Activated naive CD8-positive, alpha-beta T cell treated with anti-CD3 and anti-CD28 coated beads for 36 hours (primary cell): ENCODE results near the gene CACNA2D1. TPM values are rescaled to one million over a fixed set of nuclear protein-coding genes. Genes with fewer than 3 reads are reported as not detected.
A peak's percentile ranks its signal among the peaks of the same experiment; 100 is the strongest.

ENCODE experiments used
- DNase-seq: peaks from one replicate; pipeline ENCODE4 v3.0.0; 2021
- H3K27ac Mint-ChIP-seq: one replicate; pipeline ENCODE4 v1.8.0; 2022; ENCODE audit warnings: mild to moderate bottlenecking, moderate library complexity, mixed read lengths
- H3K27me3 Mint-ChIP-seq: one replicate; pipeline ENCODE4 v1.8.0; 2022; ENCODE audit warnings: mild to moderate bottlenecking, mixed read lengths
- H3K36me3 Mint-ChIP-seq: one replicate; pipeline ENCODE4 v1.8.0; 2021; ENCODE audit warnings: mild to moderate bottlenecking, mixed read lengths
- H3K4me1 Mint-ChIP-seq: one replicate; pipeline ENCODE4 v1.8.0; 2021; ENCODE audit warnings: mixed read lengths
- H3K4me3 Mint-ChIP-seq: one replicate; pipeline ENCODE4 v1.8.0; 2022; ENCODE audit warnings: mild to moderate bottlenecking, moderate library complexity, mixed read lengths
- H3K9me3 Mint-ChIP-seq: one replicate; pipeline ENCODE4 v1.8.0; 2022; ENCODE audit warnings: mixed read lengths
- total RNA-seq, 2 experiments: library from RNA; stranded (reverse); gene quantifications; one replicate each; pipeline ENCODE4 v1.2.3, GENCODE V29; 2021

Gene CACNA2D1
- total RNA-seq = not detected

- Mint-ChIP-seq H3K36me3 (no peaks in the 10 kb centered on the region), H3K4me3 (peak within 1 kb of the TSS; percentile 47), H3K9me3 (no peaks in the 10 kb centered on the region), H3K27ac (no peak within 1 kb of the TSS), H3K4me1 (peaks cover 4% of the 10 kb centered on the region), H3K27me3 (peaks cover 44% of the 10 kb centered on the region)
- peak; percentile 16 for DNase-seq
Observed at GRCh38 chr7:82443547-82444219, at the start of gene CACNA2D1. Gene CACNA2D1 (minus strand): TSS chr7:82443777.

DNA sequence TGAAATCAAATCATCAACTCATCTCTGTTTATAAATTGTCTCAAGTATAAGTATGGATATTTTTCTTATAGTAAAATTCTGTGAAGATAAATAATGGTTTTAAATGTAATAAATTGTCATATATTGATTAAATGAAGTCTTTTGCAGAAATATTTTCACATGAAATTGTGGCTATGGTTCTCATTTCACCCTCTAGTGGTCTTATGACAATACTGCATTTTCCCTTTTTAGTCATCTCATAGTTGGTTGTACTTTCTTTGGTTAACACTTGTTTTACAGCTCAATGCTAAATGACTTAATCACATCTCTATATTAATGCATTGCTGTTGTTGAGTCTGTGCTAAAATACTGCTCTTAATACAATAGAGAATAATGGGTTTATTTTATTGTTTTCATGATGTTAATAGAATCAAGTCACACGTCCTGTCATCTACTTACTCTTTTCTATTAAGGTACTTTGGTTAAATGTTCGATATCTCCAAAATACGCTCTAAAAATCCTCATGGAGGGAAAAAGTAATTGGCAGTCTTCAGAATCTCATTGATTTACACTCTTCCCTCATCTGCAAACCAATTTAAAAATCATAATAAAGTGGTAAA, 38.0 kb upstream of the CACNA2D1 start:
- Mint-ChIP-seq H3K36me3 (no peaks in the 10 kb centered on the region), H3K4me3 (no peak overlapping the region), H3K9me3 (no peaks in the 10 kb centered on the region), H3K4me1 (no peaks in the 10 kb centered on the region), H3K27ac (no peak overlapping the region), H3K27me3 (peaks cover 2% of the 10 kb centered on the region)
- no peak for DNase-seq

DNA sequence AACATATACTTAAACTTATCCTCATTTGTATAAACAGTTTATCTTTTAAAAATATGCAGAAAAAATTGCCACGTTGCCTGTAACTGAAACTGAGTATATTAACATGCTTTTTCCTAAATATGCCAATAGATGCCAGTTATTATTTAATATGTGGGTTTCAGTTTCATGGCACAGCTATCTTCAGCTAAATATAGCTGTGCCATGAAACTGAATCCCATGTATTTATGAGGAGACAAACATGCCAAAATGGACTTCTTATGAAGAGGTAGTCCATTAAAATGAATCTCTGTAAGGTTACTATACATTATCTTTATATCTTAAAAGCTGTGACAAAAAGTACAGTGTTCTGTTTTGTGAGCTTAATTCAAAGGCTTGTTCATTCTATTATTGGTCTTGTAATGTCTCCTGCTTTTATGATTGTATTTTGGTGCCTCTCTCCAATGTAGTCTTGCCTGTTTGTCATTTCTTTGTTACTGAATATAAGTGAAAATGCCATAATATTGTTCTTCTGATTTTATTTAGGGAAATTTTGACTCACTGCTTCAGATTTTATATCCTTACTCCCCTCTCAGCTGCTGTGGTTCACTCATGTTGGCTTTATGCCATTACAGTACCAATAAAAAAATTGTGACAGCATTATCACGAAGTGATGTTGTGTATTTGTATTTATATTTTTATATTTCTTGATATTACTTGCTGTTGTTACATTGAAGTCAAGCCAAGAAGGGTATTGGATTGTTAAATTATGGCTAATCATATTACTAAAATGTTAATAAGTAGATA, 34.3 kb upstream of the CACNA2D1 start:
- H3K9me3 Mint-ChIP-seq = no peaks in the 10 kb centered on the region
- no peaks in the 10 kb centered on the region for H3K36me3 Mint-ChIP-seq
- H3K27ac Mint-ChIP-seq = no peak overlapping the region
- H3K4me3 Mint-ChIP-seq = no peak overlapping the region
- DNase-seq = no peak
- H3K27me3 Mint-ChIP-seq = no peaks in the 10 kb centered on the region
- H3K4me1 Mint-ChIP-seq = no peaks in the 10 kb centered on the region

- DNase-seq = no peak
- no peaks in the 10 kb centered on the region for H3K9me3 Mint-ChIP-seq
- H3K27me3 Mint-ChIP-seq = peaks cover 3% of the 10 kb centered on the region
- no peak overlapping the region for H3K4me3 Mint-ChIP-seq
- no peak overlapping the region for H3K27ac Mint-ChIP-seq
- no peaks in the 10 kb centered on the region for H3K36me3 Mint-ChIP-seq
- H3K4me1 Mint-ChIP-seq = no peaks in the 10 kb centered on the region
Observed at GRCh38 chr7:82472966-82473365, 29.4 kb upstream of the CACNA2D1 start.

- no peaks in the 10 kb centered on the region for H3K4me1 Mint-ChIP-seq
Observed at GRCh38 chr7:82471351-82472020, 27.9 kb upstream of the CACNA2D1 start.

DNA sequence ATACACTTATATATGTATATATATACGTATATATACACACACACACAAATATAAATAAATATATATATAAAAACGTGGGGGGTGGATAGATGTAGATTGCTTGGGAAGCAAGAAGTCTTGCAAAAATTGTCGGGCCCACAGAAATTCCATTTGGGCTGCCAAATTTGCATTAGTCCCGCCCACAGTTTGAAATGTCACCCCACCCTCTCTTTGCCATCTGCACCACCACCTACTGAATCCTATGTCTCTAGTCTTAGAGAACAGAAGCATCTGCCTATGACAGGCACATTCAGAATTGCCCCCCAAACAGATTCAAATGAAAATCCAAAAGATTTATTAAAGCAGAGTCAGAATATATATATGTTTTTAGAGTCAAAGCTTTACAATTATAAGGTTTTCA, 25.6 kb upstream of the CACNA2D1 start:
- DNase-seq = no peak
- H3K9me3 Mint-ChIP-seq = no peaks in the 10 kb centered on the region
- no peaks in the 10 kb centered on the region for H3K4me1 Mint-ChIP-seq
- no peaks in the 10 kb centered on the region for H3K36me3 Mint-ChIP-seq
- no peak overlapping the region for H3K27ac Mint-ChIP-seq
- peaks cover 3% of the 10 kb centered on the region for H3K27me3 Mint-ChIP-seq
- no peak overlapping the region for H3K4me3 Mint-ChIP-seq

More at GRCh38 chr7:82471351-82472020, 27.9 kb upstream of the CACNA2D1 start:
- DNase-seq = no peak
- no peak overlapping the region for H3K4me3 Mint-ChIP-seq
- no peaks in the 10 kb centered on the region for H3K9me3 Mint-ChIP-seq
- peaks cover 3% of the 10 kb centered on the region for H3K27me3 Mint-ChIP-seq
- no peak overlapping the region for H3K27ac Mint-ChIP-seq
- H3K36me3 Mint-ChIP-seq = no peaks in the 10 kb centered on the region

DNA sequence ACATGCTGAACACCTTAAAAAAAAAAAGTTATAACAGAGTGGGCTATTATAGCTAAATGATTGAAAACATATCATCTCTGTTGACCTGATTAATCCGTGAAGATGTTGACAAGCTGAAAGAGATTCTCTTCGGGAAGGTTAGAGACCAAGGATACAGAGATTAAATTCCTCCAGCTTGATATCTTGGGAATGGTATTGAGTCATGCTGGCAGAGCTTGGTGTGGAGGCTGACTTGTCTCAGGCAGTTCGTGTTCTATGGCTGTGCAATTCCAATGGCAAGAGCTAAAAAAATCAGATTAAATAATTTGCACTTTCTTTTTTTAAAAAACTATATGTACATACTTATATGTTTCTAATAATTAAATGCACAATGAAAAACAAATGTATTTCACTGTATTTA, 24.9 kb upstream of the CACNA2D1 start:
- no peak overlapping the region for H3K27ac Mint-ChIP-seq
- no peak overlapping the region for H3K4me3 Mint-ChIP-seq
- H3K4me1 Mint-ChIP-seq = no peaks in the 10 kb centered on the region
- DNase-seq = no peak
- H3K9me3 Mint-ChIP-seq = no peaks in the 10 kb centered on the region
- peaks cover 3% of the 10 kb centered on the region for H3K27me3 Mint-ChIP-seq
- H3K36me3 Mint-ChIP-seq = no peaks in the 10 kb centered on the region

GRCh38 chr7:82467020-82467419, 23.4 kb upstream of the CACNA2D1 start:
- no peaks in the 10 kb centered on the region for H3K9me3 Mint-ChIP-seq

GRCh38 chr7:82464372-82464771, 20.8 kb upstream of the CACNA2D1 start:
- H3K27ac Mint-ChIP-seq = no peak overlapping the region
- H3K36me3 Mint-ChIP-seq = no peaks in the 10 kb centered on the region
- H3K9me3 Mint-ChIP-seq = no peaks in the 10 kb centered on the region
- H3K4me1 Mint-ChIP-seq = no peaks in the 10 kb centered on the region
- DNase-seq = no peak
- H3K27me3 Mint-ChIP-seq = peaks cover 3% of the 10 kb centered on the region
- H3K4me3 Mint-ChIP-seq = no peak overlapping the region

More at GRCh38 chr7:82467020-82467419, 23.4 kb upstream of the CACNA2D1 start:
- no peaks in the 10 kb centered on the region for H3K4me1 Mint-ChIP-seq
- H3K27me3 Mint-ChIP-seq = peaks cover 3% of the 10 kb centered on the region
- no peak overlapping the region for H3K27ac Mint-ChIP-seq
- no peak overlapping the region for H3K4me3 Mint-ChIP-seq
- H3K36me3 Mint-ChIP-seq = no peaks in the 10 kb centered on the region
- no peak for DNase-seq

- Mint-ChIP-seq H3K36me3 (no peaks in the 10 kb centered on the region), H3K4me1 (no peaks in the 10 kb centered on the region), H3K27me3 (peaks cover 15% of the 10 kb centered on the region), H3K4me3 (no peak overlapping the region), H3K9me3 (no peaks in the 10 kb centered on the region), H3K27ac (no peak overlapping the region)
- DNase-seq = no peak
Observed at GRCh38 chr7:82455295-82455694, 11.7 kb upstream of the CACNA2D1 start.

DNA sequence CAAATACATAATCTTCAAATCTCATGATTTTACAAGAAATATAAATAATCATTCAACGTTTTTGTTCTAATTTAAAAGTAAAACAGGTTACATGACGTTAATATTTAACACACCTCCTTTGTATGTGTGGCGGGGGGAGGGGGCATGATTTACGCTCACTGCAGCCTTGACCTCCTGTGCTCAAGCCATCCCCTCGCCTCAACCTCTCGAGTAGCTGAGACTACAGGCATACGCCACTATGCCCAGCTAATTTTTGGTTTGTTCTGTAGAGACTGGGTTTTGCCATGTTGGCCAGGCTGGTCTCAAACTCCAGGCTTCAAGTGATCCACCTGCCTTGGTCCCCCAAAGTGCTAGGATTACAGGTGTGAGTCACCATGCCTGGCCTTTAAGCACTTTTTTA, 7.2 kb upstream of the CACNA2D1 start:
- Mint-ChIP-seq H3K27me3 (peaks cover 19% of the 10 kb centered on the region), H3K36me3 (no peaks in the 10 kb centered on the region), H3K4me1 (no peaks in the 10 kb centered on the region), H3K9me3 (no peaks in the 10 kb centered on the region), H3K27ac (no peak overlapping the region), H3K4me3 (no peak overlapping the region)
- no peak for DNase-seq

DNA sequence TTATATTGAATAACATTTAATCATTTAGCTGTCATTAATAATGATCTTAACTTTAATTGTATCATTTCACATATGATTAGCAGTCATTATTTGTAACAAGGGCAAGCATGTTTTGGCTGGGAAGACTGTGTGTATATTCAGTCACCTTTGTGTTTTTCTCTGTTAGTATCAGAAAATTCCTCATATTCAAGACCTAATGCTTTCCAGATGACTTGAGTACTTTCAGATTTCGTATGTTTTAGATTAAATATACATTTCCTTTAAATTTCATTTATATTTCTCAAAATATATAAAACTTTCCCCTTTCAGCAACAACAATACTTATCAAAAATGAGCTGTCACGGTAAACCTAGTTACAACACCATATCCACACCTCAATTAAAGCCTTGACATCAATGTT, 6.3 kb upstream of the CACNA2D1 start:
- Mint-ChIP-seq H3K9me3 (no peaks in the 10 kb centered on the region), H3K27me3 (peaks cover 27% of the 10 kb centered on the region), H3K36me3 (no peaks in the 10 kb centered on the region), H3K27ac (no peak overlapping the region), H3K4me3 (no peak overlapping the region), H3K4me1 (no peaks in the 10 kb centered on the region)
- no peak for DNase-seq

- no peak overlapping the region for H3K27ac Mint-ChIP-seq
- no peaks in the 10 kb centered on the region for H3K36me3 Mint-ChIP-seq
- peaks cover 43% of the 10 kb centered on the region for H3K27me3 Mint-ChIP-seq
- peaks cover 4% of the 10 kb centered on the region for H3K4me1 Mint-ChIP-seq
- no peaks in the 10 kb centered on the region for H3K9me3 Mint-ChIP-seq
- no peak overlapping the region for H3K4me3 Mint-ChIP-seq
- no peak for DNase-seq
Observed at GRCh38 chr7:82446897-82447296, 3.3 kb upstream of the CACNA2D1 start.

DNA sequence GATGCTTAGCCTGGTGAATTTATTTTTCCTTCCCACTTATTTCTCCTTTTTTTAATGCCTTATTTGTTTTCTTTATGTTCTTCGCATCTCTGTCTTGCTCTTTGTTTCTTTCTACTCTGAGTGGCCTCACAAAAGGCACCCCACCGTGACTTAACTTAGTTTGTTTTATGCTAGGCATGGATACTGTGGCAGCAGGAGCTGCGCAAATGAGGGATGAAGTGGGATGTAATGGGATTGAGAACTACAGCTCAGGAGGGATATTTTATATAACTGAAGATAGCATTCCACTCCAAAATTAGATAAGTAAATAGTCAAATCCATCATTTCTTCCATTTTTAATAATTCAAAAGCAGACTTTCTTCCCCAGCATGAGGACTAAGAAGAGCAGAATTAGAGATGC, 1.7 kb upstream of the CACNA2D1 start:
- peaks cover 4% of the 10 kb centered on the region for H3K4me1 Mint-ChIP-seq
- no peaks in the 10 kb centered on the region for H3K36me3 Mint-ChIP-seq
- no peak overlapping the region for H3K4me3 Mint-ChIP-seq
- peaks cover 49% of the 10 kb centered on the region for H3K27me3 Mint-ChIP-seq
- H3K27ac Mint-ChIP-seq = no peak overlapping the region
- DNase-seq = no peak
- H3K9me3 Mint-ChIP-seq = no peaks in the 10 kb centered on the region

DNA sequence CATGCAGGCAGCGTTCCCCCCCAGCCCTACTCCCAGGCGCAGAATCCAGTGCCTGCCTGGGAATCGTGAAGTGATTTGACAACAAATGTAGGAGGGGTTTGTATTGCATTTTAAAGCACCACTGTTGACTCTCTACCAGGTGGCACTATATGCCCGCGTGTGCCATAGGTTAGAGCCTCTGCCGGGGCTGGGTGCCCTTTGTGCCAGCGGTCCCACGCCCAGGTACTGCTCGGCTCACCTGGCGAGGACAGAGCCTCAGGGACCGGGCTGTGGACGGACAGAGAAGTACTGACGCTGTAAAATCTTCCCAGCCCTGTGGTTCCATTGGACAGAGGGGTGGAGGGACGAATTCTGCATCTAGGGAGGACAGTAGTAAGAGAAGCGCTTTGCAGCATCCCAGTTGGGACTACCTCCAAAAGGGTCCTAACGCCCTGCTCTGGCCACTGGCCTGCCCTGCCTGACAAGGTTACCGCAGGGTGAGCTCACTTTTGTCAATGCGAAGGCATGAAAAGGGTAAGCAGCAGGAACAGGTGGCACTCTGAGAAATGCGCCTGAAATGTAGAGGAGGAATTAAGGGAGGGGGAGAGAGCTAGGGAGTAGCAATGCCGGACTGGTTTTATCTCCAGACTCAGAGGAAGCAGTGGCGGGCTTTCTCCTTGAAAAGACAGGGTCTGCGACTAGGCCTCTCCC, 788 bp upstream of the CACNA2D1 start:
- no peak overlapping the region for H3K27ac Mint-ChIP-seq
- peaks cover 47% of the 10 kb centered on the region for H3K27me3 Mint-ChIP-seq
- H3K4me1 Mint-ChIP-seq = peaks cover 4% of the 10 kb centered on the region
- H3K4me3 Mint-ChIP-seq = peak overlapping the region; percentile 47
- DNase-seq = no peak
- no peaks in the 10 kb centered on the region for H3K9me3 Mint-ChIP-seq
- H3K36me3 Mint-ChIP-seq = no peaks in the 10 kb centered on the region
